K562 (cell line): ENCODE data around the gene SMIM35. TPM values are rescaled to one million over a fixed set of nuclear protein-coding genes. Genes with fewer than 3 reads are reported as not detected.

Source experiments
- ATAC-seq: fragments of 200-7000 bp; cut with Tn5 transposase; 3 replicates; pipeline ENCODE4 v1.9.1; 2020; ENCODE audit warnings: moderate library complexity
- BruUV-seq: library from RNA; stranded (reverse); fragments of 400-500 nt; replicated peaks from 2 replicates; lab custom pipeline; 2021; lab: Mats Ljungman, UMichigan
- CTCF ChIA-PET: fragments of 300-600 bp; formaldehyde crosslinking; extraction: SDS; loops from one replicate; lab custom pipeline; 2021; ENCODE audit warnings: low intra/inter-chr PET ratio; lab: Yijun Ruan, JAX
- POLR2A ChIA-PET: fragments of 300-600, 350-650 bp; sonication (Branson Sonifier 250); formaldehyde crosslinking; extraction: SDS; loops from one replicate; lab custom pipeline; 2021; ENCODE audit warnings: antibody characterized with exemption, inconsistent platforms; lab: Yijun Ruan, JAX
- DNase-seq, 4 experiments: peaks; one replicate each; pipeline versions ENCODE4 v3.0.0 to v3.0.0-alpha.2; 2011 to 2018; ENCODE audit warnings: low spot score in 3 of 4, mixed read lengths in 3 of 4; ENCODE audit errors: extremely low read depth in 1 of 4
- FAIRE-seq: peaks from 2 replicates; lab custom pipeline; 2011; peaks lifted over from hg19 to GRCh38; lab: Jason Lieb, UNC
- H2AFZ ChIP-seq: 2 replicates; pipeline ENCODE4 v1.6.0; 2011; ENCODE audit warnings: low read depth, low read length, control low read depth, inconsistent platforms
- H3K27ac ChIP-seq: fragments of 200-600 bp; 3 replicates; pipeline ENCODE4 v1.8.0; 2011; ENCODE audit warnings: low read depth, mild to moderate bottlenecking, control low read depth, inconsistent platforms, low read length, moderate library complexity, mixed read lengths; ENCODE audit errors: extremely low read depth
- H3K27me3 ChIP-seq, 2 experiments: fragments of 300-600 bp in 1 of 2; 2 replicates in 1 of 2; 3 replicates in 1 of 2; pipeline versions ENCODE4 v1.6.0 to v1.8.0; 2011; ENCODE audit warnings: inconsistent platforms in 2 of 2, low read length in 2 of 2, mild to moderate bottlenecking in 1 of 2, mixed read lengths in 1 of 2, moderate library complexity in 1 of 2; ENCODE audit not compliant: control insufficient read depth in 2 of 2, insufficient read depth in 2 of 2
- H3K36me3 ChIP-seq: fragments of 300-600 bp; 3 replicates; pipeline ENCODE4 v1.8.0; 2011; ENCODE audit warnings: mild to moderate bottlenecking, low read length, inconsistent platforms; ENCODE audit not compliant: control insufficient read depth, insufficient read depth
- H3K4me1 ChIP-seq, 2 experiments: fragments of 200-600 bp in 1 of 2; replicated peaks in 1 of 2; 2 replicates in 1 of 2; 3 replicates in 1 of 2; pipeline versions ENCODE4 v1.5.1 to v1.8.0; 2011; ENCODE audit warnings: inconsistent platforms in 2 of 2, low read length in 2 of 2, mild to moderate bottlenecking in 1 of 2, mixed read lengths in 1 of 2, moderate library complexity in 1 of 2; ENCODE audit not compliant: control insufficient read depth in 2 of 2, insufficient read depth in 2 of 2
- H3K4me2 ChIP-seq: 2 replicates; pipeline ENCODE4 v1.6.1; 2011; ENCODE audit warnings: low read length, control low read depth, inconsistent platforms, mixed read lengths; ENCODE audit not compliant: insufficient read depth
- H3K4me3 ChIP-seq: fragments of 200-600 bp; sonication (generic), shearing (Covaris generic); 2 replicates; pipeline ENCODE4 v1.5.1; 2016; ENCODE audit warnings: control low read depth, inconsistent platforms
- H3K79me2 ChIP-seq: fragments of 200-600 bp; 3 replicates; pipeline ENCODE4 v1.8.0; 2011; ENCODE audit warnings: low read length, inconsistent platforms; ENCODE audit not compliant: control insufficient read depth, insufficient read depth
- H3K9ac ChIP-seq, 2 experiments: 2 replicates each; pipeline versions ENCODE4 v1.6.0 to v1.6.1; 2011; ENCODE audit warnings: low read depth in 2 of 2, low read length in 2 of 2, control low read depth in 1 of 2, inconsistent platforms in 1 of 2, mild to moderate bottlenecking in 1 of 2, mixed read lengths in 1 of 2; ENCODE audit not compliant: insufficient read depth in 1 of 2
- H3K9me1 ChIP-seq: one replicate; pipeline ENCODE4 v1.6.0; 2011; ENCODE audit warnings: inconsistent platforms, mild to moderate bottlenecking, low read length, moderate library complexity; ENCODE audit not compliant: control insufficient read depth, insufficient read depth
- H3K9me3 ChIP-seq: replicated peaks from 2 replicates; pipeline ENCODE4 v1.5.1; 2011; ENCODE audit warnings: low read depth, low read length, inconsistent platforms; ENCODE audit not compliant: control insufficient read depth, insufficient read depth
- H4K20me1 ChIP-seq: replicated peaks from 2 replicates; pipeline ENCODE4 v1.6.1; 2011; ENCODE audit warnings: low read length, inconsistent platforms, mixed read lengths; ENCODE audit not compliant: control insufficient read depth, insufficient read depth
- CBX3 ChIP-seq, 2 experiments: IDR thresholded peaks; 1 replicate in 1 of 2; 2 replicates in 1 of 2; pipeline ENCODE4 v1.6.1; 2012; ENCODE audit warnings: inconsistent platforms in 2 of 2, low read length in 2 of 2, borderline replicate concordance in 1 of 2, control low read depth in 1 of 2
- HDGF ChIP-seq: fragments of 450-650 bp; IDR thresholded peaks from 2 replicates; pipeline ENCODE4 v1.6.1; 2016
- PHF20 ChIP-seq: fragments of 450-650 bp; IDR thresholded peaks from 2 replicates; pipeline ENCODE4 v1.6.1; 2018; ENCODE audit not compliant: partially characterized antibody
- RBM25 ChIP-seq: fragments of 200-400 bp; formaldehyde crosslinking; IDR thresholded peaks from 2 replicates; pipeline ENCODE4 v1.6.1; 2018; ENCODE audit warnings: low read length, low read depth, moderate library complexity; ENCODE audit not compliant: severe bottlenecking
- SMARCA5 ChIP-seq: fragments of 450-650 bp; IDR thresholded peaks from 2 replicates; pipeline ENCODE4 v1.6.1; 2016
- SMARCE1 ChIP-seq: fragments of 450-650 bp; IDR thresholded peaks from 2 replicates; pipeline ENCODE4 v1.7.1; 2016; ENCODE audit warnings: mild to moderate bottlenecking
- TRIM28 ChIP-seq: fragments of 450-650 bp; IDR thresholded peaks from 2 replicates; pipeline ENCODE4 v1.6.1; 2017
- ZNF175 ChIP-seq: fragments of 200-800 bp; sonication (Bioruptor generic); IDR thresholded peaks from 2 replicates; pipeline ENCODE4 v1.6.1; 2016; ENCODE audit warnings: low read depth, mild to moderate bottlenecking, missing genetic modification characterization, missing compliant biosample characterization
- WGBS: fragments of 100-300 bp; shearing (Covaris generic); methylation state at CpG from one replicate; pipeline ENCODE4 v1.1.6; 2016; ENCODE audit warnings: low coverage, mixed read lengths; ENCODE audit not compliant: insufficient coverage; ENCODE audit errors: missing lambda C conversion rate; 5-methylcytosine and 5-hydroxymethylcytosine counted together
- in situ Hi-C: fragments of 300-500 bp; cut with MboI; formaldehyde crosslinking; loops from 4 replicates; pipeline ENCODE4 v1.15.0; 2018; ENCODE audit warnings: inconsistent platforms, mixed read lengths
- intact Hi-C: fragments of 100-400 bp; cut with micrococcal nuclease; formaldehyde crosslinking; loops from 2 replicates; pipeline ENCODE4 v1.14.2; 2022
- polyA plus RNA-seq, 8 experiments: library from polyadenylated mRNA; depleted of rRNA in 4 of 8; stranded (reverse) in 5 of 8; unstranded in 3 of 8; fragments of >200 nt; fragmentation: Nextera tagmentation in 2 of 8; fragmentation: Illumina TruSeq in 1 of 8; extraction: Ambion mirVana in 2 of 8; extraction: Trizol in 1 of 8; gene quantifications; 2 replicates each; pipeline versions ENCODE4 v1.2.1 to v1.2.3, GENCODE V29; 2011 to 2014; ENCODE audit warnings: inconsistent platforms in 1 of 8, missing spikeins in 1 of 8
- total RNA-seq, 7 experiments: library from RNA; depleted of rRNA in 6 of 7; stranded (reverse); fragments of >200 nt in 6 of 7; fragmentation: Illumina TruSeq in 2 of 7; extraction: Trizol in 2 of 7; gene quantifications; 2 replicates each; pipeline versions ENCODE4 v1.2.1 to v1.2.3, GENCODE V29; 2011 to 2021; ENCODE audit warnings: low replicate concordance in 1 of 7
- TF ChIP-seq, protein P1 (sequence below): sonication (generic); formaldehyde crosslinking; IDR thresholded peaks from 2 replicates; pipeline ENCODE4 v1.8.0; 2022; ENCODE audit warnings: mild to moderate bottlenecking, low read depth, missing genetic modification reagents
- TF ChIP-seq, protein P2 (sequence below): IDR thresholded peaks from 2 replicates; pipeline ENCODE4 v1.6.1; 2012; ENCODE audit warnings: low read depth, low read length, improper control_type of control experiment, borderline replicate concordance

Gene SMIM35
- total and polyA plus RNA-seq, 9 of the 15 experiments (the other 6 are each of a cell fraction or from before 2014, with no cell fraction given) = 0.03 TPM; not detected in 7

GRCh38 chr11:118021146-118021545 is 65.6 kb downstream of the SMIM35 start:
- BruUV-seq = no TSS peak
- ChIA-PET POLR2A (interaction anchor here (0.6 to 1.2 kb wide), 3 partner anchors 9 to 772 kb away, joined by 3 read pairs; no protein-coding TSS in a partner anchor), CTCF (no interaction called here)
- H3K79me2 ChIP-seq = no peaks in the 10 kb centered on the region
- no peak for ATAC-seq
- H3K36me3 ChIP-seq = no peaks in the 10 kb centered on the region
- no peaks in the 10 kb centered on the region for H3K9me3 ChIP-seq
- H3K27me3 ChIP-seq = no peaks in the 10 kb centered on the region
- no peak overlapping the region for H3K4me3 ChIP-seq
- H3K27ac ChIP-seq = no peak overlapping the region
- no peaks in the 10 kb centered on the region for H3K9me1 ChIP-seq
- no peak overlapping the region for H3K4me2 ChIP-seq
- peaks cover 0 to 3% of the 10 kb centered on the region in 2 experiments; a peak in 1 of 5 replicates for H3K4me1 ChIP-seq
- in situ Hi-C loops = no loop called here
- TF ChIP-seq RBM25 = peak; percentile 45
- TF ChIP-seq CBX3 (IDR thresholded peaks at IDR 0.05; ENCODE audit: borderline replicate concordance in 1 of 2, low read length in 2 of 2) = peak in 1 of 2 experiments; percentile 69; a peak in 2 of 3 replicates
- TF ChIP-seq SMARCA5 = 0 out of 2 replicates have a peak, but pooled peaks have one; percentile 29
- TF ChIP-seq, protein P1, sequence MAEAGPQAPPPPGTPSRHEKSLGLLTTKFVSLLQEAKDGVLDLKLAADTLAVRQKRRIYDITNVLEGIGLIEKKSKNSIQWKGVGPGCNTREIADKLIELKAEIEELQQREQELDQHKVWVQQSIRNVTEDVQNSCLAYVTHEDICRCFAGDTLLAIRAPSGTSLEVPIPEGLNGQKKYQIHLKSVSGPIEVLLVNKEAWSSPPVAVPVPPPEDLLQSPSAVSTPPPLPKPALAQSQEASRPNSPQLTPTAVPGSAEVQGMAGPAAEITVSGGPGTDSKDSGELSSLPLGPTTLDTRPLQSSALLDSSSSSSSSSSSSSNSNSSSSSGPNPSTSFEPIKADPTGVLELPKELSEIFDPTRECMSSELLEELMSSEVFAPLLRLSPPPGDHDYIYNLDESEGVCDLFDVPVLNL (CRISPR knock-in tag) = no peak
- 0 out of 2 replicates have a peak, but pooled peaks have one; percentile 50 for TF ChIP-seq TRIM28
- TF ChIP-seq, protein P2, sequence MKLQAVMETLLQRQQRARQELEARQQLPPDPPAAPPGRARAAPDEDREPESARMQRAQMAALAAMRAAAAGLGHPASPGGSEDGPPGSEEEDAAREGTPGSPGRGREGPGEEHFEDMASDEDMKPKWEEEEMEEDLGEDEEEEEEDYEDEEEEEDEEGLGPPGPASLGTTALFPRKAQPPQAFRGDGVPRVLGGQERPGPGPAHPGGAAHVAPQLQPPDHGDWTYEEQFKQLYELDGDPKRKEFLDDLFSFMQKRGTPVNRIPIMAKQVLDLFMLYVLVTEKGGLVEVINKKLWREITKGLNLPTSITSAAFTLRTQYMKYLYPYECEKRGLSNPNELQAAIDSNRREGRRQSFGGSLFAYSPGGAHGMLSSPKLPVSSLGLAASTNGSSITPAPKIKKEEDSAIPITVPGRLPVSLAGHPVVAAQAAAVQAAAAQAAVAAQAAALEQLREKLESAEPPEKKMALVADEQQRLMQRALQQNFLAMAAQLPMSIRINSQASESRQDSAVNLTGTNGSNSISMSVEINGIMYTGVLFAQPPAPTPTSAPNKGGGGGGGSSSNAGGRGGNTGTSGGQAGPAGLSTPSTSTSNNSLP = no peak
- no peak for TF ChIP-seq SMARCE1
- no peak for TF ChIP-seq ZNF175 (CRISPR knock-in tag)
- no peak for TF ChIP-seq HDGF
- TF ChIP-seq PHF20 = no peak
- intact Hi-C loops = no loop called here
- no peak overlapping the region for H3K9ac ChIP-seq
- FAIRE-seq = no peak
- H2AFZ ChIP-seq = no peak overlapping the region
- WGBS = 50% methylated on average over 1 of the region's 1 CpG
- no peak for DNase-seq
- H4K20me1 ChIP-seq = no peaks in the 10 kb centered on the region
